H1 (cell line): ENCODE measurements around the gene POLA2. TPM values are rescaled to one million over a fixed set of nuclear protein-coding genes. Genes with fewer than 3 reads are reported as not detected.

Experiments used
- CTCF ChIA-PET: fragments of 300-600 bp; sonication (Branson Sonifier 250); formaldehyde crosslinking; loops from one replicate; lab custom pipeline; 2021; ENCODE audit not compliant: partially characterized antibody; lab: Charles Lee
- POLR2A ChIA-PET: fragments of 300-600 bp; sonication (Branson Sonifier 250); formaldehyde crosslinking; loops from one replicate; lab custom pipeline; 2021; ENCODE audit warnings: inconsistent platforms; ENCODE audit not compliant: partially characterized antibody; lab: Charles Lee
- DNase-seq, 2 experiments: peaks; one replicate each; pipeline versions ENCODE4 v3.0.0 to v3.0.0-alpha.2; 2010 to 2022; ENCODE audit warnings: low spot score in 2 of 2, low read depth in 1 of 2, mixed read lengths in 1 of 2
- FAIRE-seq: peaks from 2 replicates; lab custom pipeline; 2011; peaks lifted over from hg19 to GRCh38; lab: Jason Lieb, UNC
- H2AFZ ChIP-seq: 2 replicates; pipeline ENCODE4 v1.8.1; 2012; ENCODE audit warnings: low read length, inconsistent platforms
- H2AK5ac ChIP-seq: 2 replicates; pipeline ENCODE4 v1.6.1; 2013; ENCODE audit warnings: low read depth, low read length
- H2BK120ac ChIP-seq: replicated peaks from 2 replicates; pipeline ENCODE3; 2013; ENCODE audit warnings: low read depth, low read length, inconsistent platforms
- H2BK12ac ChIP-seq: 2 replicates; pipeline ENCODE4 v1.6.1; 2013; ENCODE audit warnings: low read depth, low read length
- H2BK15ac ChIP-seq: 2 replicates; pipeline ENCODE4 v1.6.1; 2013; ENCODE audit warnings: low read length
- H2BK20ac ChIP-seq: 2 replicates; pipeline ENCODE4 v1.6.1; 2013; ENCODE audit warnings: low read length
- H2BK5ac ChIP-seq: 2 replicates; pipeline ENCODE4 v1.6.1; 2013; ENCODE audit warnings: low read depth, low read length
- H3K14ac ChIP-seq: 2 replicates; pipeline ENCODE4 v1.6.1; 2013; ENCODE audit warnings: inconsistent platforms; ENCODE audit not compliant: insufficient read length
- H3K18ac ChIP-seq: 2 replicates; pipeline ENCODE4 v1.6.1; 2013; ENCODE audit warnings: low read length; ENCODE audit errors: extremely low read depth
- H3K23ac ChIP-seq: 2 replicates; pipeline ENCODE4 v1.6.1; 2013; ENCODE audit warnings: inconsistent platforms; ENCODE audit not compliant: insufficient read length
- H3K23me2 ChIP-seq: 2 replicates; pipeline ENCODE4 v1.6.1; 2013; ENCODE audit warnings: low read depth, low read length
- H3K27ac ChIP-seq: 2 replicates; pipeline ENCODE4 v1.6.1; 2011; ENCODE audit warnings: low read depth, low read length, inconsistent platforms
- H3K27me3 ChIP-seq, 4 experiments: replicated peaks in 1 of 4; 1 replicate in 1 of 4; 2 replicates in 3 of 4; pipeline versions ENCODE4 v1.6.1 to v1.8.1; 2011 to 2013; ENCODE audit warnings: low read length in 3 of 4, mild to moderate bottlenecking in 3 of 4, inconsistent platforms in 2 of 4, mixed read lengths in 2 of 4, moderate library complexity in 1 of 4; ENCODE audit not compliant: control insufficient read depth in 3 of 4, insufficient read depth in 3 of 4; ENCODE audit errors: extremely low read depth in 1 of 4
- H3K36me3 ChIP-seq, 4 experiments: 2 replicates each; pipeline versions ENCODE4 v1.6.1 to v1.8.1; 2011 to 2013; ENCODE audit warnings: mild to moderate bottlenecking in 4 of 4, low read length in 3 of 4, moderate library complexity in 2 of 4, control low read depth in 1 of 4, inconsistent platforms in 1 of 4; ENCODE audit not compliant: insufficient read depth in 4 of 4, control insufficient read depth in 2 of 4
- H3K4ac ChIP-seq: replicated peaks from 2 replicates; pipeline ENCODE3; 2013; ENCODE audit warnings: low read length, low read depth, mixed read lengths, inconsistent platforms; ENCODE audit not compliant: insufficient read length
- H3K4me1 ChIP-seq, 4 experiments: replicated peaks in 1 of 4; 1 replicate in 1 of 4; 2 replicates in 3 of 4; pipeline versions ENCODE4 v1.6.1 to v1.8.1; 2011 to 2013; ENCODE audit warnings: low read length in 3 of 4, inconsistent platforms in 2 of 4, mixed read lengths in 1 of 4; ENCODE audit not compliant: insufficient read depth in 4 of 4, control insufficient read depth in 3 of 4
- H3K4me2 ChIP-seq, 2 experiments: 2 replicates each; pipeline versions ENCODE4 v1.6.1 to v1.8.1; 2011 to 2013; ENCODE audit warnings: low read depth in 2 of 2, low read length in 2 of 2, control low read depth in 1 of 2, inconsistent platforms in 1 of 2, mild to moderate bottlenecking in 1 of 2; ENCODE audit not compliant: insufficient read depth in 1 of 2
- H3K4me3 ChIP-seq, 4 experiments: fragments of 200-600, 300-600 bp in 1 of 4; sonication (generic), shearing (Covaris generic), sonication (Bioruptor Twin) in 1 of 4; 2 replicates each; pipeline versions ENCODE4 v1.5.1 to v1.8.1; 2011 to 2016; ENCODE audit warnings: low read length in 4 of 4, low read depth in 3 of 4, control low read depth in 2 of 4, inconsistent platforms in 2 of 4, mild to moderate bottlenecking in 2 of 4, mixed read lengths in 1 of 4, moderate library complexity in 1 of 4; ENCODE audit not compliant: insufficient read depth in 2 of 4; ENCODE audit errors: extremely low read depth in 1 of 4
- H3K56ac ChIP-seq: replicated peaks from 2 replicates; pipeline ENCODE3; 2013; ENCODE audit warnings: low read depth, mild to moderate bottlenecking, mixed read lengths, low read length, inconsistent platforms; ENCODE audit not compliant: insufficient read length
- H3K79me1 ChIP-seq: 2 replicates; pipeline ENCODE4 v1.6.1; 2013; ENCODE audit warnings: low read depth, low read length, control low read depth
- H3K79me2 ChIP-seq, 2 experiments: 2 replicates each; pipeline versions ENCODE4 v1.6.1 to v1.8.1; 2012 to 2013; ENCODE audit warnings: low read length in 2 of 2, mild to moderate bottlenecking in 2 of 2, inconsistent platforms in 1 of 2; ENCODE audit not compliant: insufficient read depth in 2 of 2, control insufficient read depth in 1 of 2
- H3K9ac ChIP-seq, 4 experiments: replicated peaks in 1 of 4; 1 replicate in 1 of 4; 2 replicates in 3 of 4; pipeline versions ENCODE4 v1.6.1 to v1.8.1; 2011 to 2013; ENCODE audit warnings: low read depth in 3 of 4, low read length in 3 of 4, control low read depth in 2 of 4, mild to moderate bottlenecking in 2 of 4, moderate library complexity in 2 of 4, inconsistent platforms in 1 of 4; ENCODE audit errors: extremely low read depth in 1 of 4
- H3K9me3 ChIP-seq, 2 experiments: 2 replicates each; pipeline versions ENCODE4 v1.6.1 to v1.8.1; 2012 to 2013; ENCODE audit warnings: mild to moderate bottlenecking in 2 of 2, moderate library complexity in 2 of 2, control low read depth in 1 of 2, inconsistent platforms in 1 of 2, low read depth in 1 of 2, low read length in 1 of 2, mixed read lengths in 1 of 2; ENCODE audit not compliant: insufficient read depth in 2 of 2
- H4K20me1 ChIP-seq, 2 experiments: replicated peaks in 1 of 2; 2 replicates each; pipeline versions ENCODE3 to v1.8.1; 2011 to 2013; ENCODE audit warnings: inconsistent platforms in 2 of 2, low read length in 2 of 2, mild to moderate bottlenecking in 1 of 2; ENCODE audit not compliant: insufficient read depth in 2 of 2, control insufficient read depth in 1 of 2
- H4K5ac ChIP-seq: 2 replicates; pipeline ENCODE4 v1.6.1; 2013; ENCODE audit warnings: low read length, low read depth, mixed read lengths, inconsistent platforms; ENCODE audit not compliant: insufficient read length
- H4K8ac ChIP-seq: 2 replicates; pipeline ENCODE4 v1.8.0; 2013; ENCODE audit warnings: mild to moderate bottlenecking, moderate library complexity, low read length, inconsistent platforms; ENCODE audit not compliant: insufficient read depth; ENCODE audit errors: extremely low read depth
- H4K91ac ChIP-seq: replicated peaks from 2 replicates; pipeline ENCODE3; 2013; ENCODE audit warnings: low read length, mixed read lengths, inconsistent platforms; ENCODE audit not compliant: insufficient read length
- JUN ChIP-seq: IDR thresholded peaks from 2 replicates; pipeline ENCODE4 v1.6.1; 2011; ENCODE audit warnings: low read depth, mild to moderate bottlenecking, improper control_type of control experiment, low read length
- WGBS, 2 experiments: shearing (Covaris generic) in 1 of 2; methylation state at CpG; one replicate each; pipeline versions ENCODE4 v1.1.6 to v1.1.7; 2013 to 2015; ENCODE audit warnings: low lambda C conversion rate in 2 of 2, mixed read lengths in 2 of 2, inconsistent platforms in 1 of 2, low coverage in 1 of 2, missing lambda C conversion rate in 1 of 2; ENCODE audit not compliant: insufficient replicate concordance in 2 of 2, insufficient coverage in 1 of 2, insufficient read length in 1 of 2; ENCODE audit errors: extremely low coverage in 1 of 2, missing lambda C conversion rate in 1 of 2; 5-methylcytosine and 5-hydroxymethylcytosine counted together
- polyA plus RNA-seq, 7 experiments: library from polyadenylated mRNA; depleted of rRNA in 3 of 7; stranded (reverse) in 5 of 7; unstranded in 2 of 7; fragments of >200 nt in 5 of 7; fragments of 200-250 nt in 2 of 7; gene quantifications; 1 replicate in 5 of 7; 2 replicates in 1 of 7; 4 replicates in 1 of 7; pipeline versions ENCODE4 v1.2.1 to v1.2.3, GENCODE V29; 2011 to 2013; ENCODE audit warnings: missing spikeins in 2 of 7, mixed read lengths in 2 of 7
- total RNA-seq: library from RNA; stranded (reverse); fragmentation: NEBNext Ultra II Directional; extraction: Animal tissue kit (Norgen Biotek cat#: 25700); gene quantifications from 2 replicates; pipeline ENCODE4 v1.2.1, GENCODE V29; 2021

POLA2 gene
- total and polyA plus RNA-seq, 2 of the 8 experiments (the other 6 are each of a cell fraction or from before 2014, with no cell fraction given), result 31.2 to 55.9 TPM

- H3K18ac ChIP-seq, result no peak overlapping the region
- no peak overlapping the region for H4K8ac ChIP-seq
- WGBS, 2 experiments, result 94% methylated on average over 4 of the region's 4 CpGs; no CpG with 5 or more reads in 1 of the 2 experiments
- H2AFZ ChIP-seq, result no peak overlapping the region
- no peak overlapping the region for H3K23ac ChIP-seq
- DNase-seq, result no peak
- H3K4me2 ChIP-seq, result no peak overlapping the region
- H3K27ac ChIP-seq, result no peak overlapping the region
- no peak overlapping the region for H3K4me3 ChIP-seq
- no peak overlapping the region for H2BK20ac ChIP-seq
- H4K5ac ChIP-seq, result no peak overlapping the region
- H4K20me1 ChIP-seq, result peaks cover 0 to 2% of the 10 kb centered on the region in 2 experiments
- no peaks in the 10 kb centered on the region for H3K9me3 ChIP-seq
- H2BK15ac ChIP-seq, result no peak overlapping the region
- H3K27me3 ChIP-seq, result no peaks in the 10 kb centered on the region
- no peak overlapping the region for H2BK5ac ChIP-seq
- no peak overlapping the region for H3K4ac ChIP-seq
- no peak for FAIRE-seq
- H3K14ac ChIP-seq, result no peak overlapping the region
- no peak overlapping the region for H2BK12ac ChIP-seq
- H2BK120ac ChIP-seq, result no peak overlapping the region
- H2AK5ac ChIP-seq, result no peak overlapping the region
- H3K79me2 ChIP-seq, result no peaks in the 10 kb centered on the region
- H3K56ac ChIP-seq, result no peak overlapping the region
- no peaks in the 10 kb centered on the region; the same call in 1 of the 2 replicates for H3K79me1 ChIP-seq
- no peak overlapping the region for H4K91ac ChIP-seq
- ChIA-PET POLR2A (interaction anchor here (0.9 to 2.1 kb wide), 8 partner anchors 8 to 48 kb away, joined by 3 to 10 read pairs (median 3); partner anchors contain the start of gene CDC42EP2), CTCF (interaction anchor here (0.5 to 45.6 kb wide), 7 partner anchors 12 to 1067 kb away, joined by 3 to 1179 read pairs (median 3); partner anchors contain the start of genes CDC42EP2 and DPF2)
- peaks cover 34 to 86% (median 63%) of the 10 kb centered on the region in 4 experiments for H3K36me3 ChIP-seq
- H3K9ac ChIP-seq, result no peak overlapping the region
- no peaks in the 10 kb centered on the region for H3K23me2 ChIP-seq
- no peaks in the 10 kb centered on the region for H3K4me1 ChIP-seq
- TF ChIP-seq JUN, result no peak
Observed at GRCh38 chr11:65286686-65287085, 24.9 kb downstream of the POLA2 start.
